Measurements from ENCODE around the gene HSD17B12.

Gene HSD17B12

DNA sequence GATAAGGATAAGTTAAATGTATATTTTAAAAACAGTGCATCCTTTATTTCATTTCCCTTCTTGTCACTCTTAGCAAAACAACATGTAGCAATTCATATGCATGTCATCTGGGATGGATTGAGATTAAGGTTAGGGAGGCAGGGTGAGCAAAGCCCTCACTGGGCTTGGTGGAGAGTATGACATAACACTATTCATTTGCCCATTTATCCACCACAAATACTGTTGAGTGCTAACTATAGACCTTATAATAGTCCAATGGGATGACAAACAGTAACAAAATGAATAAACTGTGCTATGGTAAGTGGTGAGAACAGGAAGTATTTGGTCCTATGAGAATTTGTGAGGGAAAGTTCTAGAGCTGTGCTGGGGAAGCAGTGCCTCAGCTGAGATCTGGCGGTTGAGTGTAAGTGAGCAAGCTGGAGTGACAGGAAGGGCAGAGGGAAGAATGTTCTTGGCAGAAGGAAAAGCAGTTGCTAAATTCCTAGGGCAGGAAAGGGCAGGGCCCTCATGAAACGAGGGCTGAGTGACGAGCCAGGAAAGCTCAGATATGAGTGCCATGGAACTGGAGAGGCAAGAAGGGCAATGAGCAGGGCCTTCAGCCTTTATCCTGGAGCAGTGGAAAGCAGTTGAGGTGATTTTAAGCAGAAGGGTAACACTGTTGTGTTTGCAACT lies 6.7 kb downstream of the HSD17B12 start:
- DNase-seq (ENCODE audit: low read depth in 1 of 2, low spot score in 1 of 2), result no peak

DNA sequence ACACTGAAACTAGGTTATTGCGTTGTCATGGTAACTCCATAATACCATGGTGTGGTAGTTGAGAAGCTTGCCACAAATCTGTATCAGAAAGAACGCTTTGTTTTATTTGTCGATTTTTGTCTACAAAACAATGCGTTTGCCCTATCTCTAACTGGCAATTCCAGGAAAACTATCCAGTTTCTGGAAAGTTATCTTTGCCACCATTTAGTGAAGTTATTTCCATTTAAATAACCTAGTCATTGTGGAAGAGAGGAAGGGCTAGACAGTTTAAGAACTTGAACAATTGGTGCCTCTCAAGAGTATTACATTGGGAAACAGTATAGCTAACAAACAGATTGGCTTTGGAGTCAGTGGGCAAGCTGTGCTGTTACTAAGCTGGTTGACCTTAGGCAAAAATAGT lies 7.9 kb downstream of the HSD17B12 start:
- no peak for DNase-seq (ENCODE audit: low read depth in 1 of 2, low spot score in 1 of 2)

GRCh38 chr11:43689167-43689566 lies 8.6 kb downstream of the HSD17B12 start:
- DNase-seq (ENCODE audit: low read depth in 1 of 2, low spot score in 1 of 2), result no peak

DNA sequence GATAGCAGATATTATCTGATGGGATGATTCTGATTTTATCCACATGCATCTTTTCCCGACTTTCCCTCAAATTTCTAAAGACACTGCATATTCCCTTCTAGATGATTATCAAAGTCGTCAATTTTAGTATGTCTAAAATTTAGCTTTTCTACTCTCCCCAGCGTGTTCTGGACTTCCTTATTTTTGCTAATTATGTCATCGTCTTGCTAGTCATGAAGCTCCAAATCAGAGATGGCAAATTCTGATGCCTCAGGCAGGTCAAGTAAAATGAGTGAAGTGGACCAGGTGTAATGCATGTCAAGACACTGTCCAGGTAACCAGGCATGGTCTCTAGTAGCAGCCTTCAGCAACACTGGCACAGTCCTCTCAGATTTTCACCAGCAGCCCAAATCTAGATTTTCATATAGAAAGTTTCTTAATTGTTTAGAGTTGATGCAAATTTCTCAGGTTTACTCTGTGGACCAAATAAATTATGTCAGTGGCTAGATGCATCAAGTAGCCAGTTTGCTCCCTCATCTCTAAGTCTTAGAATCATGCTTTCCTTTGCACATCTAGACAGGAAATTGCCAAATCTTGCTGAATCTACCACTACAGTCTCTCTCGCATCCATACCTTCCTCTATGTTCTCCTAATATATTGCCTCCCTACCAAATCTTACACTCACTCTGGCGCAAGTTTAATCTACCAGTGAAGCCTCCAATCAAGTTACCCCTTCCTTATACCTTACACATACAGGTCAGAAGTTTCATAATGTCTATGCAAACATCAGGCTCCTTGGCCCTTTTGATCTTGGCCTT lies 10.6 kb downstream of the HSD17B12 start:
- DNase-seq (ENCODE audit: low read depth in 1 of 2, low spot score in 1 of 2), result no peak

GRCh38 chr11:43691806-43692205 lies 11.3 kb downstream of the HSD17B12 start:
- no peak for DNase-seq (ENCODE audit: low read depth in 1 of 2, low spot score in 1 of 2)

DNA sequence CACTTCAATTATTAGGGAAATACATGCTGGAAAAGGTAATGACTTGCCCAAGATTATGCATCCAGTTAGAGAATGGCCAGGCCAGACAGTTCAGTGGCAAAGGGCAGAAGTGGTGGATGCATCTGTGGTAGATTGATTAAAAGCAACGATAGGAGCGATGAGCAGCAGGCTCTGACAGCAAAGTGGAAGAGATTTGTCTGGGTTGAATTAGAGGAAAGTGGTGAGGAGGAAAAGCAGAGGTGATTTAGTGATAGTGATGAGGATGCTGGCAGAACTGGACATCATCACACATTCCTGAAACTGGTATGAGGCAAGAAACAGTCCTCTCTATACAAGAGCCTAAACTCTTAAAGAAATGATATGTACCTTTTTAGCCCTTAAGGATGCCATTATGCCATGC lies 12.5 kb downstream of the HSD17B12 start:
- DNase-seq (ENCODE audit: low read depth in 1 of 2, low spot score in 1 of 2), result no peak

GRCh38 chr11:43693731-43694130 lies 13.2 kb downstream of the HSD17B12 start:
- DNase-seq (ENCODE audit: low read depth in 1 of 2, low spot score in 1 of 2), result no peak

GRCh38 chr11:43694477-43694876 lies 13.9 kb downstream of the HSD17B12 start:
- no peak for DNase-seq (ENCODE audit: low read depth in 1 of 2, low spot score in 1 of 2)

DNA sequence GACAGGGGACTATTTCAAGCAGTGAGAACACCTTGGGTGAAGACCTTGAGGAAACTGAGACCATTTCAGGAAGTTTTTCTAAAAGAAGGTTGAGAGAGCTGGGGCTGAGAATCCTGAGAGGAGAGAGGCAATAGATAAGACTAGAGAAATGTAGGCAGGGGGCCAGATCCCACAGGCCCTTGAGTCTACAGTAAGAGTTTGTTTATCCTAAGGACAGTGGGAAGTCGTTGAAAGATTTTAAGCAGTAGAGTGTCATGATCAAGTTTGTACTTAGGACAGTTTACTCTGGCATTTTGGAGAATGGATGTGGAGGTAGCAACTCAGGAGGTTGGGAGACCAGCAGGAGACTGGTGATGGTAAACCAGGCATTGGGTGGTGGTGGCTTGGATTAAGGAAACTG lies 17.1 kb downstream of the HSD17B12 start:
- DNase-seq (ENCODE audit: low read depth in 1 of 2, low spot score in 1 of 2), result no peak

DNA sequence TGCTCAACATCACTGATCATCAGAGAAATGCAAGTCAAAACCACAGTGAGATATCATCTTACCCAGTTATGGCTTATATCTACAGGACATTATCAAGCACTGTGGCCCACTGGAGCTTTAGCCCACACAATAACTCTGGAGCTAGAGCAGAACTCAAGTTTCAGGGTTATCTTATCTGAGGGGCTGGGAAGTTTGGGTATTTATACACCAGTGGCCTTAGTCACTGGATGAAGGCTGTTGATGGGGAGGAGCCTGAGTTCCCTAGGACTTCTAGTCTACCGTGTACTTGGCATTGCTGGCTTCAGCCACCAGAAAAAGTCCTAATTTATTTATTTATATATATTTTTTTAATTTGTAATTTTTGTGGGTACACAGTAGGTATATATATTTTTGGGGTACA lies 19.3 kb downstream of the HSD17B12 start:
- DNase-seq (ENCODE audit: low read depth in 1 of 2, low spot score in 1 of 2), result no peak

DNA sequence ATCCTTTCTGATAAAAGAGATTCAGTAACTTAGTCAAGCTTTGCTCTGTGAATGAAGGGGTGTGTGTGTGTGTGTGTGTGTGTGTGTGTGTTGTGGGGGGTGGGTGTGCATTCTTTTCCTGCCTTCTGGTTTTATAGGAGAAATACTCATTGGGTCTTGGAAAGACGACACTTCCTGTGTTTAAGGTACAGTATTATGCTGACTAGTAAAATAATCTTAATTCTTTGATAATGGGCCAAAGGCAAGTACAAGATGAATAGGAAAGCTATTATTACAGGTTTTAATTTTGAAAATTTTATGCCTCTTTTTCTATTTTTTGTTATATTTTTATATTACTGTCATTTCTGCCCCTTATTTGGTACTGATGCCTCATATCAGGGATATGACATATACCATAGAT lies 26.1 kb downstream of the HSD17B12 start:
- no peak for DNase-seq (ENCODE audit: low read depth in 1 of 2, low spot score in 1 of 2)

DNA sequence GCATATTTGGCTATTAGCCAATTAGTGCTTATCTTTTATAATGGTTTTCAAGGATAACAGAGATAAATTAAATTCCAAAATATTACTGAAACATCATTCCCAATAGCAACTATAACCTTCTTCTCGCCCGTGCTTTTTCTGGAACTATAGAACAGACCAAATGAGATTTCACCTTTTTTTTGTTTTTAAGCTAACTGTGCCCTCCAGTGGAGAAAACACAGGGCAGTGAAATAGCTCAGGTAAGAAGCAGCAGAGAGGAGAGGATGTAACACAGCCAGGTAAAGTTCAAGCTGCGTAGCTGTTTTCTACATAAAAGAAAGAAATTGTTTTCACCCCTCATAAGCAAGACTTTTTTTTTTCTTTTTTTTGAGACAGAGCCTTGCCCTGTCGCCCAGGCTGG lies 28.2 kb downstream of the HSD17B12 start:
- DNase-seq (ENCODE audit: low read depth in 1 of 2, low spot score in 1 of 2), result no peak

GRCh38 chr11:43709689-43710088 lies 29.2 kb downstream of the HSD17B12 start:
- no peak for DNase-seq (ENCODE audit: low read depth in 1 of 2, low spot score in 1 of 2)

- DNase-seq (ENCODE audit: low read depth in 1 of 2, low spot score in 1 of 2), result no peak
Observed at GRCh38 chr11:43712676-43713075, 32.1 kb downstream of the HSD17B12 start.

GRCh38 chr11:43718373-43718772 lies 37.8 kb downstream of the HSD17B12 start:
- DNase-seq (ENCODE audit: low read depth in 1 of 2, low spot score in 1 of 2), result no peak

DNA sequence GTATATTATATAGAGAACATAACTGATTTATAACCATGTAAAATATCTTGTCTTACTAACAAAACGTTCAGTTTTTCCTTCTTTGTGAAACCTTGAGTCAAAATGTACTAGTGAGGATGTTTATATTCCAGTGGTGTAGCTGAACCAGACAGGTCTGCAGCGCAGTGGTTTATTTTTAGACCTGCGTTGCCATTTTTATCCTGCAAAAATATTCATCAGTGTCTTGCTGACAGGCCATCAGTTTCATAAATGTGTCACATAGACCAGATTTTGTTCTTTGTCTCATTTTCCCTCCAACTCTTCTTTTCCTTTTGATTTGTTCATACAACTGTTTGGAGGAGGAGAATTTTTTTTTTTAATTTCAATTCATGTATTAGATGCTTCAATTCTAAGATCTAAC lies 43.1 kb downstream of the HSD17B12 start:
- DNase-seq (ENCODE audit: low read depth in 1 of 2, low spot score in 1 of 2), result no peak

DNA sequence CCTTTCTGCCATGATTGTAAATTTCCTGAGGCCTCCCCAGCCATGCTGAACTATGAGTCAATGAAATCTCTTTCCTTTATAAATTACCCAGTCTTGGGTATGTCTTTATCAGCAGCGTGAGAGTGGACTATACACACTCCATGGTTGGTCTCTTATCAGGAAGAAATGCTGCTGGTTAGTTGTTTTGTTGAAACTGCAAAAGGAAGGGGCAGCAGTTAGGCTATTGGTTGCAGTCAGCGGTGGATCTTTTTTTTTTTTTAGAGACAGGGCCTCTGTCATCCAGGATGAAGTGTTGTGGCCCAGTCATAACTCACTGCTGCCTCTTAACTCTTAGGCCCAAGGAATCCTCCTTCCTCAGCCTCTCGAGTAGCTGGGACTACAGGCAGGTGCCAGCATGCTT lies 51.7 kb downstream of the HSD17B12 start:
- no peak for DNase-seq (ENCODE audit: low read depth in 1 of 2, low spot score in 1 of 2)

GRCh38 chr11:43734256-43734655 lies 53.7 kb downstream of the HSD17B12 start:
- DNase-seq (ENCODE audit: low read depth in 1 of 2, low spot score in 1 of 2), result no peak

DNA sequence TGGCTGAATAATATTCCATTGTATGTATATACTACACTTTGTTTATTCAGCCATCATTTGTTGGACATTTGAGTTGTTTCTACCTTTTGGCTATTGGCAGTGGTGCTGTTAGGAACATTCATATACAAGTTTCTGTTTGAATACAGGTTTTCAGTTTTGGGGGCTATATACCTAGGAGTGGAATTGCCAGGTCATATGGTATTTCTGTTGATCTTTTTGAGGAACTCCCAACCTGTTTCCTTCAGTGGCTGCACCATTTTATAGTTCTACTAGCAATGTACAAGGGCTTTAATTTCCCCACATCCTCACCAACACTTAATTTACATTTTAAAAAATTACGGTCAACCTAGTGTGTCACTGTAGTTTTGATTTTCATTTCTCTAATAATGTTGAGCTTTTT lies 54.6 kb downstream of the HSD17B12 start:
- no peak for DNase-seq (ENCODE audit: low read depth in 1 of 2, low spot score in 1 of 2)

GRCh38 chr11:43735961-43736360 lies 55.4 kb downstream of the HSD17B12 start:
- DNase-seq (ENCODE audit: low read depth in 1 of 2, low spot score in 1 of 2), result no peak

- DNase-seq (ENCODE audit: low read depth in 1 of 2, low spot score in 1 of 2), result no peak
Observed at GRCh38 chr11:43736502-43737200, 56.1 kb downstream of the HSD17B12 start.

DNA sequence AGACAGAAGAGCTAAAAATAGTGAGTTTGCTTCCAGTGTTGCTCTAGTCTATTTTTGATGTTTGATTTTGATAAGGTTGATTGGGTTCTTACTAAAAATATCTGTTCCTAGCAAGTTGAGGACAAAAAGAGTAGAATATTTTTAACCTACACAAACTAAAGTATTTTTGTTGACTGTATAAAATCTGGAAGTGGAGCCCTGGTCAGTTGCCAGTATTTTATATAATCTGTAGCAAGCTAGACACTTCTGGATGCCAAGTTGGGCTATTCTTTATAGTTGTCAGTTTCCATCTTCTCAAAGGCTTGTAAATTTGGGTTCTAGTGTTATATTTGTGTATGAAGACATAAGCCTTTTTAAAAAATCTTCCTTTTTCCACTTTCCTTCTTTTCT lies 56.7 kb downstream of the HSD17B12 start:
- DNase-seq (ENCODE audit: low read depth in 1 of 2, low spot score in 1 of 2), result no peak

Measured in activated CD4-positive, alpha-beta T cell treated with anti-CD3 and anti-CD28 coated beads, Interleukin-2, amount 50 U/mL, for 24 hours (primary cell).